PC-3 (cell line): ENCODE results near the gene LILRA6.
"Not testable (repeated sequence)": the region's sequence is repeated elsewhere in the genome, so short reads cannot be mapped to it uniquely, and the experiment has no call there.

ENCODE experiments used
- EZH2 ChIP-seq: fragments of 300-600 bp; sonication (generic); IDR thresholded peaks from one replicate; pipeline ENCODE4 v1.6.1; 2017; ENCODE audit warnings: antibody characterized with exemption, mild to moderate bottlenecking, low read length; ENCODE audit not compliant: unreplicated experiment
- EZH2phosphoT487 ChIP-seq: fragments of 300-600 bp; sonication (generic); IDR thresholded peaks from 2 replicates; pipeline ENCODE4 v1.6.1; 2018; ENCODE audit warnings: mild to moderate bottlenecking, antibody characterized with exemption, low read length, borderline replicate concordance
- TF ChIP-seq, protein P1 (sequence below): fragments of 300-600 bp; sonication (generic); conservative IDR thresholded peaks from 2 replicates; pipeline ENCODE4 v1.5.1; 2017; ENCODE audit warnings: antibody characterized with exemption, low read depth, mild to moderate bottlenecking, low read length

DNA sequence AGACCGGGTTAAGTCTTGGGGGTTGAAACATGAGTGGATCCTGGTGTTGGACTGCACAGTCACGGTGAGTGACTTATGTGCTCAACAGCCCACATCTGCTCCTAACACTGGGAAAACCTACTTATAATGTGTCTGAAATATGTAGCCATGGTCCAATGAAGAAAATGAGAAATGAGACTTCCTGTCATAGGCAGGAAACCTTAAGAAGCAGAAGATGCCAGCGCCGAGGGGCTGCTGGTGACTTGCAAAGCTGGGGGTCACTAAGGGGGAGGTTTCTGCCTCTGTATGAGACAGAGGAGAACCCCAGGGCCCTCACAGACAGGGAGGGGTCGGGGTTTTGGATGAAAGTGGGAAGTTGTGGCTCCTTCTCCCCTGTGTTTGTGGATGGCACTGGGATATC lies 29.6 kb upstream of the LILRA6 start:
- TF ChIP-seq, protein P1, sequence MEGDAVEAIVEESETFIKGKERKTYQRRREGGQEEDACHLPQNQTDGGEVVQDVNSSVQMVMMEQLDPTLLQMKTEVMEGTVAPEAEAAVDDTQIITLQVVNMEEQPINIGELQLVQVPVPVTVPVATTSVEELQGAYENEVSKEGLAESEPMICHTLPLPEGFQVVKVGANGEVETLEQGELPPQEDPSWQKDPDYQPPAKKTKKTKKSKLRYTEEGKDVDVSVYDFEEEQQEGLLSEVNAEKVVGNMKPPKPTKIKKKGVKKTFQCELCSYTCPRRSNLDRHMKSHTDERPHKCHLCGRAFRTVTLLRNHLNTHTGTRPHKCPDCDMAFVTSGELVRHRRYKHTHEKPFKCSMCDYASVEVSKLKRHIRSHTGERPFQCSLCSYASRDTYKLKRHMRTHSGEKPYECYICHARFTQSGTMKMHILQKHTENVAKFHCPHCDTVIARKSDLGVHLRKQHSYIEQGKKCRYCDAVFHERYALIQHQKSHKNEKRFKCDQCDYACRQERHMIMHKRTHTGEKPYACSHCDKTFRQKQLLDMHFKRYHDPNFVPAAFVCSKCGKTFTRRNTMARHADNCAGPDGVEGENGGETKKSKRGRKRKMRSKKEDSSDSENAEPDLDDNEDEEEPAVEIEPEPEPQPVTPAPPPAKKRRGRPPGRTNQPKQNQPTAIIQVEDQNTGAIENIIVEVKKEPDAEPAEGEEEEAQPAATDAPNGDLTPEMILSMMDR: not testable (repeated sequence)
- TF ChIP-seq EZH2phosphoT487, EZH2: not testable (repeated sequence)
